Activated T-helper 2 cell treated with anti-CD3 and anti-CD28 coated beads, Interferon-gamma antibody, Interleukin-2, Interleukin-4, amounts not matched to agents 10 μg/mL and 5 μg/mL and 100 μg/mL, durations not matched to agents 14 hours and 24 hours and 36 hours (primary cell): Measurements from ENCODE around the gene ZDHHC6. TPM values are rescaled to one million over a fixed set of nuclear protein-coding genes. Genes with fewer than 3 reads are reported as not detected.
"Not testable (repeated sequence)": the region's sequence is repeated elsewhere in the genome, so short reads cannot be mapped to it uniquely, and the experiment has no call there.

ENCODE experiments used
- DNase-seq: peaks from one replicate; pipeline ENCODE4 v3.0.0; 2021; ENCODE audit warnings: low spot score
- H3K27ac Mint-ChIP-seq: one replicate; pipeline ENCODE4 v1.8.0; 2021; ENCODE audit warnings: mixed read lengths
- H3K27me3 Mint-ChIP-seq: one replicate; pipeline ENCODE4 v1.8.0; 2021; ENCODE audit warnings: low read depth, mixed read lengths
- H3K36me3 Mint-ChIP-seq: one replicate; pipeline ENCODE4 v1.8.0; 2021; ENCODE audit warnings: low read depth, mixed read lengths
- H3K4me1 Mint-ChIP-seq: one replicate; pipeline ENCODE4 v1.8.0; 2021; ENCODE audit warnings: low read depth, mixed read lengths
- H3K4me3 Mint-ChIP-seq: one replicate; pipeline ENCODE4 v1.8.0; 2021; ENCODE audit warnings: low read depth, mild to moderate bottlenecking, moderate library complexity, mixed read lengths
- H3K9me3 Mint-ChIP-seq: one replicate; pipeline ENCODE4 v1.8.0; 2021; ENCODE audit warnings: mixed read lengths
- intact Hi-C: fragments of 100-400 bp; cut with micrococcal nuclease; formaldehyde crosslinking; loops from one replicate; pipeline ENCODE4 v1.15.1; 2023
- total RNA-seq: library from RNA; stranded (reverse); gene quantifications from 2 replicates; pipeline ENCODE4 v1.2.3, GENCODE V29; 2022

Gene ZDHHC6
- total RNA-seq, 1 donor from 2014 or later: 43.2 TPM

DNA sequence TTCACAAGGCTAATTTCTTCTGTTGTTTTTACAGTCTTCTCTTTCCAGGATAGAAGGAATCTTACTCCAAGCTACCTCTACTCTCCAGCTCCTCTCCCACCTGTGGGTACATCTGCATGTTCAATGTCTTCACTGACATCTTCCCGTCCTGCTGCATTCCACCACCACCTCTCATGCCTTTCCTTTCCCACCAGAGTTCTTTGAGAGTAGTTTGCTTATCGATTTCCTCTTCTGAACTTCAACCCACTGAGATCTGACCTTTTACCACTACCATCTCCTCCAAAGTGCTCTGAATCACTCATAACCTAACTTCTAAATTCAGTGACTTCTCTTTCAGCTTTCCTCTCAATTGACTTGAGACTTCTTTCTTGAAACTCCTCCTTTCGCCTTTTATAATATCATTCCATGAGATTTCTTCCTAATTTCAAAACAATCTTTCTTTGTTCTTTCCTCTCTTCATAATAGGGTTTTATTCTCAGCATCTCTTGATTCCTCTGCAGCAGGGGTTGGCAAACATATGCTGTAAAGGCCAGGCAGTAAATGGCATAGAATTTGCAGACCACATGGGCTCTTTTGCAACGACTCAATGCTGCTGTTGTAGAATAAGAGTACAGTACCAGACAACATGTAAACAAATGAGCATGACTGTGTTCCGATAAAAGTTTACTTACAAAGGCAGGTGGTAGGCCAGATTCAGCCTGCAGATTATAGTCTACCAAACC lies 50.7 kb downstream of the ZDHHC6 start:
- no peaks in the 10 kb centered on the region for H3K9me3 Mint-ChIP-seq
- no peak overlapping the region for H3K4me3 Mint-ChIP-seq

DNA sequence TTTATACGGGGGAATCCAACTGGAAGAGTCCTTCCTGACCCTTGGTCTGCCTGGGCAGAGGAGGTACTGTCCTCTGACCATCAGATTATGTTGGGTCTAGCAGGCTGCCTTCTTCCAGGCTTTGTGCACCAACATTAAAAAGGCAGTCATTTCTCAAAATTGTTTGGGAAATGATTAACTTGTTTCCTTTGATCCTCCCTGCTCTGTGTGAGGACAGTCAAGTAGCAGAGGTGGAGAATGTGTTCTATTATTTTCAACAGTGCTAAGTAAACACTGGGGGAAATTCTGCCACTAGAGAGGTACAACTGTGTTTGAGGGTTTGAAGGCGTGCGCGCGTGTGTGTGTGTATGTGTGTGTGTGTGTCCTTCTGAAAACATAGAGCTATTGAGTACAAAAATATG lies 52.2 kb downstream of the ZDHHC6 start:
- H3K36me3 Mint-ChIP-seq: peaks cover 30% of the 10 kb centered on the region
- no peak overlapping the region for H3K4me3 Mint-ChIP-seq
- no peak for DNase-seq
- H3K4me1 Mint-ChIP-seq: peaks cover 24% of the 10 kb centered on the region
- H3K27ac Mint-ChIP-seq: peak overlapping the region; percentile 3
- no peaks in the 10 kb centered on the region for H3K9me3 Mint-ChIP-seq
- H3K27me3 Mint-ChIP-seq: no peaks in the 10 kb centered on the region
- intact Hi-C loops: no loop called here

More for the DNA sequence above, 50.7 kb downstream of the ZDHHC6 start:
- intact Hi-C loops: no loop called here
- Mint-ChIP-seq H3K4me1 (peaks cover 15% of the 10 kb centered on the region), H3K27me3 (no peaks in the 10 kb centered on the region), H3K27ac (no peak overlapping the region), H3K36me3 (peaks cover 35% of the 10 kb centered on the region)
- no peak for DNase-seq

DNA sequence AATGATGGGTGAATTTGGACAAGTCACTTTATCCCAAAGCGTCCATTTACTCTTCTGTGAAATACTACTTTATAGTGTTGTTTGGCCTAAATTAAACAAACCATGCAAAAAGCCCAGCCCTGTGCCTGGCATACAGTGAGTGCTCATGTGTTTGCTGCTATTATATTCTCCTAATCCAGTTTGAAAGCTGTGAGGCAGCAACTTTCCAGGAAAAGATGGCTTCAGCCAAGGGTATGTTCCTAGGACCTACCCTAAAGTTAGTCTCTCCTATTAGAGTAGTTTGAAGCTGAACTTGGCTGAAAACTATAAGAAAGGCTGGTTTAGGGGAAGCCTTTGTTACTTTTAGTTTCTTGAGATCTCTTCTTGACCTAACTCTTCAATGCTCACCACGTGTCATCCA lies 52.9 kb downstream of the ZDHHC6 start:
- H3K27me3 Mint-ChIP-seq: no peaks in the 10 kb centered on the region
- no peak overlapping the region for H3K4me3 Mint-ChIP-seq
- peaks cover 31% of the 10 kb centered on the region for H3K4me1 Mint-ChIP-seq
- H3K36me3 Mint-ChIP-seq: peaks cover 25% of the 10 kb centered on the region
- H3K9me3 Mint-ChIP-seq: no peaks in the 10 kb centered on the region
- intact Hi-C loops: no loop called here
- no peak overlapping the region for H3K27ac Mint-ChIP-seq
- DNase-seq: no peak

DNA sequence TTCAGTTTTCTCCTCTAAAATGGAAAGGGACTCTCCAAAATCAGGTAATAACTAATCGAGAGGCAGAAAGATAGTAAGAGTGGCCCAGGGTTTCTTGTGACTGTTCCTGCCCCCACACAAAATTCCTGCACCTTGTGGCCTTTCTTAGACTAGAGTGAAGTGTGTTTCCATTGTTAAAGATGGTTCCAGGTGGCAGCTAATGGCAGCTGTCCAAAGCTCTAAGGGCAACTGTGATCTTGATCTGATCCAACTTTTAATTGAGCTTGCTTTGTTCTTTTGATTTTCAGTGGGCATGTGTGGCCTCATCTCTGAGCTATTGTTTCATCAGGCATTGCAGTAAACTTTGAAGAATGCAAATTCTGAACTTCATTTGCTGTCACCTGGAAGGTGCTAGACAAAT lies 53.4 kb downstream of the ZDHHC6 start:
- no peak overlapping the region for H3K4me3 Mint-ChIP-seq
- DNase-seq: no peak
- H3K27me3 Mint-ChIP-seq: no peaks in the 10 kb centered on the region
- H3K27ac Mint-ChIP-seq: no peak overlapping the region
- H3K36me3 Mint-ChIP-seq: peaks cover 26% of the 10 kb centered on the region
- H3K9me3 Mint-ChIP-seq: no peaks in the 10 kb centered on the region
- intact Hi-C loops: no loop called here
- peaks cover 36% of the 10 kb centered on the region for H3K4me1 Mint-ChIP-seq

- no peak for DNase-seq
- Mint-ChIP-seq H3K4me1 (peaks cover 49% of the 10 kb centered on the region), H3K9me3 (no peaks in the 10 kb centered on the region), H3K4me3 (no peak overlapping the region), H3K36me3 (peaks cover 42% of the 10 kb centered on the region), H3K27ac (peak overlapping the region; percentile 43), H3K27me3 (no peaks in the 10 kb centered on the region)
- intact Hi-C loops: no loop called here
Measured at GRCh38 chr10:112390125-112390703, 56.5 kb downstream of the ZDHHC6 start.

- intact Hi-C loops: loop anchor here (1.0 to 5.0 kb wide), 3 partner anchors 14 to 143 kb away; partner anchors contain the start of genes VTI1A and ZDHHC6
- DNase-seq: peak; percentile 12
- Mint-ChIP-seq H3K27me3 (no peaks in the 10 kb centered on the region), H3K27ac (peak overlapping the region; percentile 70), H3K36me3 (peaks cover 48% of the 10 kb centered on the region), H3K4me3 (no peak overlapping the region), H3K4me1 (peaks cover 53% of the 10 kb centered on the region), H3K9me3 (no peaks in the 10 kb centered on the region)
Measured at GRCh38 chr10:112389271-112389822, 57.4 kb downstream of the ZDHHC6 start.

DNA sequence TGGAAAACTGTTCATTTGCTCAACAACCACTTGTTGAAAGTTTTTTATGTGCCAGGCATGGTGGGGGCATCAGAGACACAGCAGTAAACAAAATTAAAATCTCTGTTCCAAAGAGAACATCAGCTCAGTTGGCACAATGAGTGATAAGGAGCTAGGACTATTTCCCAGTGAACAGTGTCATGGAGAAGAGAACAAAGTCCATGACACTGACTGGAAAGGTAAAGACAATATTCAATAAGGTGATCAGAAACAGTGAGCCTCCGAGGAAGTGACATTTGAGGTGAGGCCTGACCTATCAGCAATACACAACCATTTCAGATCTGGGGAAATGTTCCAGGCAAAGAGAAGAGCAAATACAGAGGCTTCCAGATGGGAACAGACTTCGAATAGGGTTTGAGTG lies 58.2 kb downstream of the ZDHHC6 start:
- Mint-ChIP-seq H3K36me3 (peaks cover 50% of the 10 kb centered on the region), H3K27ac (peak overlapping the region; percentile 70), H3K27me3 (no peaks in the 10 kb centered on the region), H3K4me1 (peaks cover 55% of the 10 kb centered on the region), H3K9me3 (no peaks in the 10 kb centered on the region), H3K4me3 (no peak overlapping the region)
- intact Hi-C loops: loop anchor here (2.0 to 5.0 kb wide), 2 partner anchors 59 to 144 kb away; partner anchors contain the start of genes VTI1A and ZDHHC6
- no peak for DNase-seq

DNA sequence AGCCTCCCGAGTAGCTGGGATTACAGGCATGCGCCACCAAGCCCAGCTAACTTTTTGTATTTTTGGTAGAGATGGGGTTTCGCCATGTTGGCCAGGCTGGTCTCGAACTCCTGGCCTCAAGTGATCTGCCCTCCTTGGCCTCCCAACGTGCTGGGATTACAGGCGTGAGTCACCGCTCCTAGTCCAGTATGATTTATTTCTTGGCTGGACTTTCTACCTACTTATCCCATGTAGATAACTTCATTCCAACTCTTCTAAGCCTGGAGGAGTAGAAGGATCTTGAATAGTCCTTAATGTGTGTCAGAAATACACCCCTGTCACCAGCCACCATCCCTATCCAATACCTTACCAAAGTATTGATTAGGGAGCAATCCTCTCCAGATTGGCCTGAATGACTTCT lies 58.7 kb downstream of the ZDHHC6 start:
- intact Hi-C loops: loop anchor here (2.0 to 5.0 kb wide), 2 partner anchors 59 to 145 kb away; partner anchors contain the start of genes VTI1A and ZDHHC6
- H3K4me1 Mint-ChIP-seq: peaks cover 54% of the 10 kb centered on the region
- not testable (repeated sequence) for H3K4me3 Mint-ChIP-seq

GRCh38 chr10:112385201-112385600 lies 61.5 kb downstream of the ZDHHC6 start:
- no peak overlapping the region for H3K4me3 Mint-ChIP-seq
- H3K9me3 Mint-ChIP-seq: no peaks in the 10 kb centered on the region
- DNase-seq: no peak
- H3K27ac Mint-ChIP-seq: peak overlapping the region; percentile 14
- intact Hi-C loops: loop anchor here (5.0 kb wide), 1 partner anchor 62 kb away; the partner anchor contains the start of genes VTI1A and ZDHHC6
- peaks cover 61% of the 10 kb centered on the region for H3K36me3 Mint-ChIP-seq
- H3K4me1 Mint-ChIP-seq: peaks cover 58% of the 10 kb centered on the region
- H3K27me3 Mint-ChIP-seq: no peaks in the 10 kb centered on the region

More for the DNA sequence above, 58.7 kb downstream of the ZDHHC6 start:
- not testable (repeated sequence) for DNase-seq, H3K27me3 Mint-ChIP-seq, H3K27ac Mint-ChIP-seq, H3K9me3 Mint-ChIP-seq
- H3K36me3 Mint-ChIP-seq: peaks cover 48% of the 10 kb centered on the region

DNA sequence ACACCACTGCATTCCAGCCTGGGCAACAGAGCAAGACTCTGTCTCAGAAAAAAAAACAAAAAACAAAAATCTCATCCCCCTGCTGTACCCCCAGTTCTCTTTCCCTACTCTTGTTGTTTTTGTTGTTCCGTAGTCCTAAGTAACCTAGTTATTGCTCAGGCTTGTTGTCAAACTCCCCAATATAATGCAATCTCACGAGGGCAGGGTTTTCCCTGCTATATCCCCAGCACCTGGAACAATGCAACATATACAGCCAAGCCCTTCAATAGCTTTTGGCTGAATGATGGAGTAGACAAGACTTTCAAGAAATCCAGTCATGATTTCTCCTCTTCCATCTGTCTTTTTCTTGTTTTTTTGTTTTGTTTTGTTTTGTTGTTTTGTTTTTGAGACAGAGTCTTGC lies 62.6 kb downstream of the ZDHHC6 start:
- peaks cover 68% of the 10 kb centered on the region for H3K36me3 Mint-ChIP-seq
- intact Hi-C loops: no loop called here
- H3K27ac Mint-ChIP-seq: peak overlapping the region; percentile 51

DNA sequence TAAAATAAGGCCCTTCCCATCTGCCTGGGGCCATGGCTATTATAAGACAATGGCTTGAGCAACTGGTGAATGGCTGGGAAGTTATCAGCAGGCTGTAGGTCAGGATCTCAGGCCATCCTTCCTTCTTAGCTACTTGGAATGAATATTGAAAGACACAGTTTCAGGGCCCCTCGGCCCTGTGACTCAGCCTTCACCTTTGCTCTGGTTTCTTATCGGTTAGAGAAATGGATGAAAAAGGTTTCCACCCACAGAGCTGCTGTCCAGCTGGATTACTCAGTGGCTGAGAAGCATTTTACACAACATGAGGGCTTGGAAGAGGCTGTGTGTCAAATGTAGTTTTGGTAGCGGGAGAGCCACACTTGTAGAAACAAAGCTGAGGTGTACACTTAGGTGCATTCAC lies 63.4 kb downstream of the ZDHHC6 start:
- H3K4me3 Mint-ChIP-seq: no peak overlapping the region

More for the DNA sequence above, 62.6 kb downstream of the ZDHHC6 start:
- Mint-ChIP-seq H3K4me3 (no peak overlapping the region), H3K27me3 (no peaks in the 10 kb centered on the region), H3K9me3 (no peaks in the 10 kb centered on the region), H3K4me1 (peaks cover 56% of the 10 kb centered on the region)
- no peak for DNase-seq

GRCh38 chr10:112382515-112383235 lies 64.0 kb downstream of the ZDHHC6 start:
- H3K4me3 Mint-ChIP-seq: no peak overlapping the region

More for the DNA sequence above, 63.4 kb downstream of the ZDHHC6 start:
- Mint-ChIP-seq H3K4me1 (peaks cover 54% of the 10 kb centered on the region), H3K9me3 (no peaks in the 10 kb centered on the region), H3K27me3 (no peaks in the 10 kb centered on the region), H3K36me3 (peaks cover 63% of the 10 kb centered on the region), H3K27ac (peak overlapping the region; percentile 17)
- DNase-seq: no peak
- intact Hi-C loops: no loop called here

More at GRCh38 chr10:112382515-112383235, 64.0 kb downstream of the ZDHHC6 start:
- Mint-ChIP-seq H3K36me3 (peaks cover 62% of the 10 kb centered on the region), H3K9me3 (no peaks in the 10 kb centered on the region), H3K4me1 (peaks cover 54% of the 10 kb centered on the region), H3K27me3 (no peaks in the 10 kb centered on the region), H3K27ac (peak overlapping the region; percentile 38)
- intact Hi-C loops: no loop called here
- no peak for DNase-seq
